ENCODE data around the gene CEP192.

CEP192 gene

DNA sequence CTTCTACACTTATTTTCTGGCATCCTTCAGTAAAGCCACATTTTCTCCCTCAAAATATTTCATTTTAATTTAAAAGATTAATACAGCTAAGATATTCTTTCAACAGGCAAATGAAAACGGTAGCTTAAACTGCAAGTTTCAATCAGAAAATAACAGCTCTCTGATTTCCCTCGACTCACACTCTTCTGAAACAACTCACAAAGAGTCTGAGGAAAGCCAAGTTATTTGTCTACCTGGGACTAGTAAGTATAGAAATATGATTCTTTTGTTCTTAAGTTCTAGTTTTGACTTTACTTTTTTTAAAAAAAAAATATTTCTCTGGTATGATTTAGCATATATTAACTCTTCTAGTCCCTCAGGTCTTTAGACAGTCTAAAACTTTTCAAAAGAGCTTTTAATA is 27.2 kb downstream of the CEP192 start:
- H3K27ac ChIP-seq, result no peak overlapping the region
- DNase-seq (ENCODE audit: low spot score), result no peak
- TF ChIP-seq, protein P1, sequence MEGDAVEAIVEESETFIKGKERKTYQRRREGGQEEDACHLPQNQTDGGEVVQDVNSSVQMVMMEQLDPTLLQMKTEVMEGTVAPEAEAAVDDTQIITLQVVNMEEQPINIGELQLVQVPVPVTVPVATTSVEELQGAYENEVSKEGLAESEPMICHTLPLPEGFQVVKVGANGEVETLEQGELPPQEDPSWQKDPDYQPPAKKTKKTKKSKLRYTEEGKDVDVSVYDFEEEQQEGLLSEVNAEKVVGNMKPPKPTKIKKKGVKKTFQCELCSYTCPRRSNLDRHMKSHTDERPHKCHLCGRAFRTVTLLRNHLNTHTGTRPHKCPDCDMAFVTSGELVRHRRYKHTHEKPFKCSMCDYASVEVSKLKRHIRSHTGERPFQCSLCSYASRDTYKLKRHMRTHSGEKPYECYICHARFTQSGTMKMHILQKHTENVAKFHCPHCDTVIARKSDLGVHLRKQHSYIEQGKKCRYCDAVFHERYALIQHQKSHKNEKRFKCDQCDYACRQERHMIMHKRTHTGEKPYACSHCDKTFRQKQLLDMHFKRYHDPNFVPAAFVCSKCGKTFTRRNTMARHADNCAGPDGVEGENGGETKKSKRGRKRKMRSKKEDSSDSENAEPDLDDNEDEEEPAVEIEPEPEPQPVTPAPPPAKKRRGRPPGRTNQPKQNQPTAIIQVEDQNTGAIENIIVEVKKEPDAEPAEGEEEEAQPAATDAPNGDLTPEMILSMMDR (conservative IDR thresholded peaks at IDR 0.05; ENCODE audit: low read depth), result no peak
- CTCF ChIA-PET, result interaction anchor here (0.7 kb wide), 1 partner anchor 96 kb away, joined by 5 read pairs; no protein-coding TSS in a partner anchor
- POLR2A ChIA-PET (ENCODE audit: low non-redundant PET), result no interaction called here

DNA sequence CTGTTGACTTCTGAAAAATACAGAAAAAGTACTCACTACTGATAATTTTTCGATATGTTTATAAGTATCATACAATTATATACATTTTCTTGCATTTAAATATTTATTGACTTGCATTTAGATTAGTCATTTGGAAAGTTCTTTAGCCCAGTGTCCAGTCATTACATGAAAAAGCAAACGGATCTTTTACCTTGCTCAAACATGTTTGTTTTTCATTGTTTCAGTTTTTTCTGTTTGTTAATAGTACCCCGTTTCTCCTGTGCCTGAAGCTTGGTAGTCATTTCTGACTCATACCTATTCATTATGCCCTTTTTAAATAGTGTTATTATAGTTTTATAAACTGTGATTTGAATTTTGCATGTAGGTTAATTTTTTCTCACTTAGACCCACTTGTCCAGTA is 28.1 kb downstream of the CEP192 start:
- CTCF ChIA-PET, result no interaction called here
- TF ChIP-seq, protein P1 (conservative IDR thresholded peaks at IDR 0.05; ENCODE audit: low read depth), result no peak
- peak; percentile 71 for DNase-seq (ENCODE audit: low spot score)
- POLR2A ChIA-PET (ENCODE audit: low non-redundant PET), result no interaction called here
- no peak overlapping the region for H3K27ac ChIP-seq

DNA sequence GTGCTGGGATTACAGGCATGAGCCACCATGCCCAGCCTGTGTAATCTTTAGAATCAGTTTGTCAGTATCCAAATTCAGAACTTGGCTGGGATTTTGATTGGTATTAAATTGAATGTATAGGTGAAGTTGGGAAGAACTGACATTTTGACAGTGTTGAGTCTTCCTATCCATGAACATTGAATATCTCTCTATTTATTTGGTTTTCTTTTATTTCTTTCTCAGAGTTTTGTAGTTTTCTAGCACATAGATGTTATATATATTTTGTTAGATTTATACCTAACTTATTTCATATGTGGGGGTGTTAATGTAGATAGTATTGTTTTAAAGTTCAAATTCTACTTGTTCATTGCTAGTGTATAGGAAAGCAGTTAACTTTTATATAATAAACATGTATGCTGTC is 31.5 kb downstream of the CEP192 start:
- CTCF ChIA-PET, result no interaction called here
- H3K27ac ChIP-seq, result no peak overlapping the region
- TF ChIP-seq, protein P1 (conservative IDR thresholded peaks at IDR 0.05; ENCODE audit: low read depth), result no peak
- DNase-seq (ENCODE audit: low spot score), result no peak
- POLR2A ChIA-PET (ENCODE audit: low non-redundant PET), result no interaction called here

DNA sequence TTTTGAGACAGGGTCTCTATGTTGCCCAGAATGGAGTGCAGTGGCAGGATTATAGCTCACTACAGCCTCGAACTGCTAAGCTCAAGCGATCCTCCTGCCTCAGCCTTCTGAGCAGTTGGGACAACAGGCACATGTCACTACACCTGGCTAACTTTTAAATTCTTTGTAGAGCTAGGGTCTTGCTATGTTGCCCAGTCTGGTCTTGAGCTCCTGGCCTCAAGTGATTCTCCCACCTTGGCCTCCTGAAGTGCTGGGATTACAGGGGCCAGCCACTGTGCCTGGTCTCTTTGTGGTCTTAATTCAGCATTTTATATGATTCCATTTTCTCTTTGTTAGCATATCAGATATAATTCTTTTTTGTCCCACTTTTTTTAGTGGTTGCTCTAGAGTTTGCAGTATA is 34.1 kb downstream of the CEP192 start:
- TF ChIP-seq, protein P1 (conservative IDR thresholded peaks at IDR 0.05; ENCODE audit: low read depth), result no peak
- no peak for DNase-seq (ENCODE audit: low spot score)
- H3K27ac ChIP-seq, result no peak overlapping the region
- CTCF ChIA-PET, result no interaction called here
- POLR2A ChIA-PET (ENCODE audit: low non-redundant PET), result no interaction called here

DNA sequence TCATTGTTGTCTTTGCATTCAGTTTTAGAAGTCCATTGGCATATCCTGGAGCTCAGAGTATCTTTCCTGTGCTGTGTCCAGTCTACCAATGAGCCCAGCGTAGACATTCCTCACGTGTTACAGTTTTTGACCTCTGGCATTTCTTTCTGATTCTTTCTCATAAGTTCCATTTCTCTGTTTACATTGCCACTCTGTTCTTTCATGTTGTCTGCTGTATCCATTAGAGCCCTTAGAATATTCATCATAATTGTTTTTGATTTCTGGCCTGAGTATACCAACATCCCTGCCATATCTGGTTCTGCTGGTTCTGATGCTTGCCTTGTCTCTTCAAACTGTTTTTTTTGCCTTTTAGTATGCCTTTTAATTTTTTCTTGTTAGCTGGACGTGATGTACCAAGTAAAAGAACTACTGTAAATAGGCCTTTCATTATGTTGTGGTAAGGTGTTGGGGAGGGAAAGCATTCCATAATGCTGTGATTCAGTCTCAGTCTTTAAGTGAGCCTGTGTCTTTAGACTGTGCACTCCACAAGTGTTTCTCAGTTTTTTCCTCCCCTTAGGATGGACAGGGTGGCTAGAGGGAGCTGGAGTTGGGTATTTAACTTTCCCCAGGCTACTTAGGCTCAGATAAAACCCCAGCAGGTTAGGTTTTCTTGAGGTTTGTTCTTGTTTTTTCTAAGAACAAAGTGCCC is 35.6 kb downstream of the CEP192 start:
- TF ChIP-seq, protein P1 (conservative IDR thresholded peaks at IDR 0.05; ENCODE audit: low read depth), result no peak
- DNase-seq (ENCODE audit: low spot score), result no peak
- ChIA-PET CTCF (interaction anchor here (0.6 to 0.7 kb wide), 2 partner anchors 22 to 251 kb away, joined by 3 to 4 read pairs; no protein-coding TSS in a partner anchor), POLR2A (ENCODE audit: low non-redundant PET) (no interaction called here)
- no peak overlapping the region for H3K27ac ChIP-seq

DNA sequence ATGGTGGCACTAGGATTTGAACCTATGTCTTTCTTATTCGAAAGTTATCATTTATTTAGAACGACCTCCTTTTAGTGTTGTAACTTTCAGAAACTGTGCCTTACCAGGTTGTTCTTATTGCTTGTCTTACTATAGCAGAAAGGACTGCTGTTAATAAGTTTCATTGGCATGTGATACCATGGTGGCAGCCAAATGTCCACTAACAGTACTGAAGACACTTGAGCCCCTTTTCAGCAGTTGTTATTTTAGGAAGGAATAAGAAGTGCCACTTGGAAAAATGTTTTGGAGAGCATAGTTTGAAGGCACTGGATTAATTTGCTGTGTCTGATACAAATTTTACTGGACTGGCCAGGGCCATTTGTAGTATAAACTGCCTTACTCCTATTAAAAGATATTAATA is 37.7 kb downstream of the CEP192 start:
- DNase-seq (ENCODE audit: low spot score), result no peak
- TF ChIP-seq, protein P1 (conservative IDR thresholded peaks at IDR 0.05; ENCODE audit: low read depth), result no peak
- POLR2A ChIA-PET (ENCODE audit: low non-redundant PET), result no interaction called here
- CTCF ChIA-PET, result no interaction called here
- no peak overlapping the region for H3K27ac ChIP-seq

Data from RWPE1 (cell line).